Measurements from ENCODE around the gene ZFHX2.

DNA sequence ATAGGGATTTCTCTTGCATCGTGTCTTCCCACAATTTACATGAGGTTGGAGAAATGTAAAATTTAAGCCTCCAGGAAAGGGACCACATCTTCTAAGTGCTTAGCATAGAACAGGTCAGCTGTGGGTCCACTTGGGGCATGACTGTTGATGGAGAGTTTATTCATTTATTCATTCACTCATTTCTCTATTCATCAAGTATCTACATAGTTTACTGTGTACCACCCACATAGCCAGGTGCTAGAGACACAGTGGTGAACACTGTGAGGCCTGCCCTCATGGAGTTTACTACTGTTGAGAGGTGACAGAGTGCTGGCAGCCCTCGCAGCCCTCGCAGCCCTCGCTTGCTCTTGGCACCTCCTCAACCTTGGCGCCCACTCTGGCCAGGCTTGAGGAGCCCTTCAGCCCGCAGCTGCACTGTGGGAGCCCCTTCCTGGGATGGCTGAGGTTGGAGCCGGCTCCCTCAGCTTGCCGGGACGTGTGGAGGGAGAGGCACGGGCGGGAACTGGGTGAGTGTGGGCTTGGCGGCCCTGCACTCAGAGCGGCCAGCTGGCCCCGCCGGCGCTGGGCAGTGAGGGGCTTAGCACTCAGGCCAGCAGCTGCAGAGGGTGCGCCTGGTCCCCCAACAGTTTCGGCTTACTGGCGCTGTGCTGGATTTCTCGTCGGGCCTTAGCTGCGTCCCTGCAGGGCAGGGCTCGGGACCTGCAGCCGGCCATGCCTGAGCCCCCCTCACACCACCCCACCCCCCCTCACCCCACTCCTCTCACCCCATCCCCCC is 28.8 kb upstream of the ZFHX2 start:
- TF ChIP-seq, protein P1, sequence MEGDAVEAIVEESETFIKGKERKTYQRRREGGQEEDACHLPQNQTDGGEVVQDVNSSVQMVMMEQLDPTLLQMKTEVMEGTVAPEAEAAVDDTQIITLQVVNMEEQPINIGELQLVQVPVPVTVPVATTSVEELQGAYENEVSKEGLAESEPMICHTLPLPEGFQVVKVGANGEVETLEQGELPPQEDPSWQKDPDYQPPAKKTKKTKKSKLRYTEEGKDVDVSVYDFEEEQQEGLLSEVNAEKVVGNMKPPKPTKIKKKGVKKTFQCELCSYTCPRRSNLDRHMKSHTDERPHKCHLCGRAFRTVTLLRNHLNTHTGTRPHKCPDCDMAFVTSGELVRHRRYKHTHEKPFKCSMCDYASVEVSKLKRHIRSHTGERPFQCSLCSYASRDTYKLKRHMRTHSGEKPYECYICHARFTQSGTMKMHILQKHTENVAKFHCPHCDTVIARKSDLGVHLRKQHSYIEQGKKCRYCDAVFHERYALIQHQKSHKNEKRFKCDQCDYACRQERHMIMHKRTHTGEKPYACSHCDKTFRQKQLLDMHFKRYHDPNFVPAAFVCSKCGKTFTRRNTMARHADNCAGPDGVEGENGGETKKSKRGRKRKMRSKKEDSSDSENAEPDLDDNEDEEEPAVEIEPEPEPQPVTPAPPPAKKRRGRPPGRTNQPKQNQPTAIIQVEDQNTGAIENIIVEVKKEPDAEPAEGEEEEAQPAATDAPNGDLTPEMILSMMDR (IDR thresholded peaks at IDR 0.05; ENCODE audit: low read length): no peak
- TF ChIP-seq EZH2phosphoT487 (IDR thresholded peaks at IDR 0.05; ENCODE audit: low read length): no peak
- TF ChIP-seq EZH2 (optimal IDR thresholded peaks at IDR 0.05; ENCODE audit: low read depth, low read length): no peak

Measured in MM.1S (cell line).